Heart left ventricle (tissue), 16 donors: ENCODE measurements around the gene APOE. TPM values are rescaled to one million over a fixed set of nuclear protein-coding genes. Genes with fewer than 3 reads are reported as not detected.
"Not testable (repeated sequence)": the region's sequence is repeated elsewhere in the genome, so short reads cannot be mapped to it uniquely, and the experiment has no call there.

Experiments used
- ATAC-seq, 4 donors: fragments of 200-7000 bp; cut with Tn5 transposase; one replicate each; pipeline ENCODE4 v1.9.1; 2020 to 2022; ENCODE audit warnings: moderate library complexity in 4 of 4, mild to moderate bottlenecking in 3 of 4, moderate number of reproducible peaks in 1 of 4
- DNase-seq, 5 donors: peaks; one replicate each; pipeline ENCODE4 v3.0.0-alpha.2; 2020
- H3K27ac ChIP-seq, 12 donors: fragments of 200-600 bp; sonication (generic) in 4 of 12; one replicate each; pipeline versions ENCODE4 v1.5.0 to v1.8.0; 2016 to 2022; ENCODE audit warnings: mild to moderate bottlenecking in 2 of 12
- H3K27me3 ChIP-seq, 9 donors: fragments of 200-600 bp; sonication (generic) in 2 of 9; one replicate each; pipeline versions ENCODE4 v1.5.1 to v1.8.0; 2016 to 2022; ENCODE audit warnings: mild to moderate bottlenecking in 3 of 9
- H3K36me3 ChIP-seq, 9 donors: fragments of 200-600 bp; sonication (generic) in 2 of 9; one replicate each; pipeline versions ENCODE4 v1.5.0 to v1.8.0; 2018 to 2022; ENCODE audit warnings: mild to moderate bottlenecking in 2 of 9
- H3K4me1 ChIP-seq, 12 donors: fragments of 200-600 bp; sonication (generic) in 4 of 12; one replicate each; pipeline versions ENCODE4 v1.5.0 to v1.8.0; 2016 to 2022; ENCODE audit warnings: mild to moderate bottlenecking in 3 of 12
- H3K4me3 ChIP-seq, 12 donors: fragments of 200-600 bp; sonication (generic) in 4 of 12; one replicate each; pipeline versions ENCODE4 v1.5.0 to v1.8.0; 2017 to 2022; ENCODE audit warnings: mild to moderate bottlenecking in 9 of 12, moderate library complexity in 4 of 12
- H3K9me3 ChIP-seq, 12 donors: fragments of 200-600 bp; sonication (generic) in 4 of 12; one replicate each; pipeline versions ENCODE4 v1.5.0 to v1.8.0; 2016 to 2022; ENCODE audit warnings: mild to moderate bottlenecking in 1 of 12
- POLR2A ChIP-seq, 2 donors: fragments of 450-650 bp; IDR thresholded peaks; one replicate each; pipeline ENCODE4 v1.6.1; 2017; ENCODE audit warnings: antibody characterized with exemption in 2 of 2, mild to moderate bottlenecking in 2 of 2, moderate library complexity in 2 of 2
- WGBS, 4 donors: extraction: QIAGEN DNeasy Blood & Tissue Kit in 2 of 4; methylation state at CpG; one replicate each; pipeline versions ENCODE4 v1.1.5 to v1.1.7; 2013 to 2018; 5-methylcytosine and 5-hydroxymethylcytosine counted together
- intact Hi-C, 10 donors: fragments of 100-400 bp; cut with DNase I; formaldehyde crosslinking; loops; one replicate each; pipeline versions ENCODE4 v1.11.1 to v1.14.2; 2022
- polyA plus RNA-seq, 2 donors: library from polyadenylated mRNA; stranded (reverse); fragments of 200-250 nt; gene quantifications; one replicate each; pipeline ENCODE4 v1.2.3, GENCODE V29; 2013
- total RNA-seq, 9 donors: library from RNA; depleted of rRNA in 2 of 9; stranded (reverse); fragments of >200 nt in 2 of 9; fragmentation: NEBNext Ultra II Directional in 3 of 9; extraction: Animal tissue kit (Norgen Biotek cat#: 25700) in 3 of 9; gene quantifications; one replicate each; pipeline versions ENCODE4 v1.1.0 to v1.2.4, GENCODE V29; 2016 to 2023
- TF ChIP-seq, protein P1 (sequence below), 12 donors: fragments of 200-600 bp; sonication (generic) in 4 of 12; IDR thresholded peaks; one replicate each; pipeline versions ENCODE4 v1.5.0 to v1.8.0; 2018 to 2022; ENCODE audit warnings: antibody characterized with exemption in 12 of 12, mild to moderate bottlenecking in 5 of 12
- donor health status: ischemic (EF 13 %, LVEDD 7.1; RV severe dilation, severe dysfunction).
- donor health status: healthy with polysubstance abuse.
- donor health status: DM: no; HTN: yes; CAD: no.
- donor health status: DM: no; HTN: no; CAD: no.
- donor health status: ischemic (EF 25% LVEDD 6.9; RV normal size, moderate dysfunction).
- donor health status: ischemic (EF 25% LVEDD 5.7; RV mildly dilated, moderate dysfunction).
- donor health status: healthy.
- donor health status: DM: yes; HTN: yes; CAD: no.
- donor health status: ischemic (EF 35%, LVEDD 5.7; RV mildly dilated, moderate dysfunction).
- donor health status: nonischemic (EF 11% LVEDD 7.7; RV severe dilation, severe dysfunction).
- donor health status: DM: yes; HTN: yes; CAD: no.
- donor health status: PGD.
- donor health status: ischemic (EF 29% LVEDD 5.4; RV normal size, mild dysfunction).
- donor health status: nonischemic (EF 23%, LVEDD 6.1; RV moderate dilation, normal function).

APOE gene
- total and polyA plus RNA-seq, 11 donors, result 4.1 to 149 (median 33.2) TPM

DNA sequence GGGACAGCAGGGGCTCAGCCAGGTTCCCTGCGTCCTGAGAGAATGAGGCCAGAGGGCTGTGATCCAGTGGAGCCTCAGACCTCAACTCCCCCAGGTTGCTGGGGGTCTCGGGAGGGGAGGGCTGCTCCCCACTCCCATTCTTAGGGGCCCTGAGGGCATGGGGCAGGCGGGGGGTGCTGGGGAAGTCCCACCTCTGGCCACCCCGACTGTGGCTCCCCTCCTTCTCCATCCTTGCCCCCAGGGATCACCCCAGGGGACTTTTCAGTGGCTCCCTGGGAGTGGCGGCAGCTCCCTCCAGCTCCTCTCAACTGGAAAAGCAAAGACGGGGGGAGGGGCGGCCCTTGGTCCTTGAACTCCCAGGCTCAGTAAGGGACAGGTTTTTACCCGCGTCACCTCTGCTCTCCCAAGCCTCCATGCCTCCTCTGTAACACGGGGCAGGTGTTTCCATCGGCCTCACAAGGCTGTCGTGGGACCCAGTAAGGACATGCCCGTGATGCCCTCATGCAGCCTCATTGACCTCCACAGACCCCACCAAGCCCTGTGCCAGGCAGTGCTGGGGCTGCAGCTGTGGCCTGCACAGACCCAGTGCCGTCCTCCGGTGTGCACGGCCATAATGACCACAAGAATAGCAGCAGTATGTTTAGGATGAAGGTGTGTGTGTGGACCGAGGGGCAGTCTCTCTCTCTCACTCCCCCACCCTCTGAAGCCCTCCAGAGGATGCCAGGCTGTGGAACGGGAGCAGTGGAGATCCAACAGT lies 26.1 kb upstream of the APOE start:
- no peaks in the 10 kb centered on the region for H3K9me3 ChIP-seq
- TF ChIP-seq, protein P1, sequence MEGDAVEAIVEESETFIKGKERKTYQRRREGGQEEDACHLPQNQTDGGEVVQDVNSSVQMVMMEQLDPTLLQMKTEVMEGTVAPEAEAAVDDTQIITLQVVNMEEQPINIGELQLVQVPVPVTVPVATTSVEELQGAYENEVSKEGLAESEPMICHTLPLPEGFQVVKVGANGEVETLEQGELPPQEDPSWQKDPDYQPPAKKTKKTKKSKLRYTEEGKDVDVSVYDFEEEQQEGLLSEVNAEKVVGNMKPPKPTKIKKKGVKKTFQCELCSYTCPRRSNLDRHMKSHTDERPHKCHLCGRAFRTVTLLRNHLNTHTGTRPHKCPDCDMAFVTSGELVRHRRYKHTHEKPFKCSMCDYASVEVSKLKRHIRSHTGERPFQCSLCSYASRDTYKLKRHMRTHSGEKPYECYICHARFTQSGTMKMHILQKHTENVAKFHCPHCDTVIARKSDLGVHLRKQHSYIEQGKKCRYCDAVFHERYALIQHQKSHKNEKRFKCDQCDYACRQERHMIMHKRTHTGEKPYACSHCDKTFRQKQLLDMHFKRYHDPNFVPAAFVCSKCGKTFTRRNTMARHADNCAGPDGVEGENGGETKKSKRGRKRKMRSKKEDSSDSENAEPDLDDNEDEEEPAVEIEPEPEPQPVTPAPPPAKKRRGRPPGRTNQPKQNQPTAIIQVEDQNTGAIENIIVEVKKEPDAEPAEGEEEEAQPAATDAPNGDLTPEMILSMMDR (IDR thresholded peaks at IDR 0.05), result no peak
- no peak for ATAC-seq
- peak in 2 of 5 donors; percentile 19 to 36 for DNase-seq
- H3K27me3 ChIP-seq, result no peaks in the 10 kb centered on the region
- intact Hi-C loops, result no loop called here
- peaks cover 0 to 74% (median 59%) of the 10 kb centered on the region in 9 donors for H3K36me3 ChIP-seq
- WGBS, 4 donors, result 74 to 83% (median 77%) methylated on average over 17 to 18 of the region's 18 CpGs
- H3K27ac ChIP-seq, result no peak overlapping the region
- H3K4me1 ChIP-seq, result peaks cover 0 to 21% (median 8%) of the 10 kb centered on the region in 12 donors
- H3K4me3 ChIP-seq, result no peak overlapping the region

DNA sequence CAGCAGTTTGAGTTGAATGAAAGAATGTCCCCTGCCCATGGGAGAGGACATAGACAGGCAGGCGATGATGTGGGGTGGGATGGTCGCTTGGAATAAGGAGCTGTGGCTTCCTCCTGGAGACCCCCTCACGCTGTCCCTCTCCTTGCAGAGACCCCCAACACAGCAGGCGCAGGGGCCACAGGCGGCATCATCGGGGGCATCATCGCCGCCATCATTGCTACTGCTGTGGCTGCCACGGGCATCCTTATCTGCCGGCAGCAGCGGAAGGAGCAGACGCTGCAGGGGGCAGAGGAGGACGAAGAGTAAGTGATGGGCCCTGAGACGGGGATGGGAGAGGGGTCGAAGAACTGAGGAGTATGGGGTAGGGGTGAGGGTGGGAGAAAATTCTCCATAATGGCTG lies 23.5 kb upstream of the APOE start:
- Histone ChIP-seq H3K27me3 (no peaks in the 10 kb centered on the region), H3K27ac (no peak overlapping the region), H3K9me3 (no peaks in the 10 kb centered on the region), H3K4me1 (peaks cover 0 to 5% (median 0%) of the 10 kb centered on the region in 12 donors), H3K36me3 (peaks cover 0 to 70% (median 52%) of the 10 kb centered on the region in 9 donors), H3K4me3 (no peak overlapping the region)
- ATAC-seq (no peak), DNase-seq (peak in 2 of 5 donors; percentile 13 to 32)
- no peak for TF ChIP-seq POLR2A (IDR thresholded peaks at IDR 0.05)
- TF ChIP-seq, protein P1 (IDR thresholded peaks at IDR 0.05), result no peak
- intact Hi-C loops, result no loop called here
- 89 to 94% (median 91%) methylated on average over 15 of the region's 15 CpGs for WGBS, 4 donors

DNA sequence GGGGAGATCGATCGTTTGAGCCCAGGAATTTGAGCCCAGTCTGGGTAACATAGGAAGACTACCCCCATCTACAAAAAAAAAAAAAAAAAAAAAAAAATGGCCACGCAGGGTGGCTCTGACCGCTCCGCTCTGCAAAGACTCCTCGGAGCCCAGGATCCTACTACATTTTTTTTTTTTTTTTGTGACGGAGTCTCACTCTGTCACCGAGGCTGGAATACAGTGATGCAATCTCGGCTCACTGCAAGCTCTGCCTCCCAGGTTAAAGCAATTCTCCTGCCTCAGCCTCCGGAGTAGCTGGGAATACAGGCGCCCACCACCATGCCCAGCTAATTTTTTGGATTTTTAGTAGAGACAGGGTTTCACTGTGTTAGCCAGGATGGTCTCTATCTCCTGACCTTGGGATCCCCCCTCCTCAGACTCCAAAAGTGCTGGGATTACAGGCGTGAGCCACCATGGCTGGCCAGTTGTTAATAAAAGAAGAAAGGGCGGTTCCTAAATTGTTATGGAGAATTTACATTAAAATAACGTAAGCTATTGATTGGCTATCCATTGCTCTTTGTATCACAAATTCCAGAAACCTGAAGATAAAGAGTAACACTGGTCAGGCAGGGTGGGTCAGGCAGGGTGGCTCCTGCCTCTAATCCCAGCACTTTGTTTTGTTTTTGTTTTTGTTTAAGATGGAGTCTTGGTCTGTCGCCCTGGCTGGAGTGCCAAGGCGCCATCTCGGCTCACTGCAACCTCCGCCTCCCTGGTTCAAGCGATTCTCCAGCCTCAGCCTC lies 22.8 kb upstream of the APOE start:
- intact Hi-C loops, H3K27me3 ChIP-seq, ATAC-seq, H3K9me3 ChIP-seq, H3K27ac ChIP-seq, H3K4me1 ChIP-seq, H3K4me3 ChIP-seq: not testable (repeated sequence)
- peak in 1 of 5 donors; percentile 5 for DNase-seq
- WGBS, 4 donors, result 92 to 93% (median 92%) methylated on average over 19 of the region's 19 CpGs
- peaks cover 0 to 70% (median 52%) of the 10 kb centered on the region in 9 donors for H3K36me3 ChIP-seq

DNA sequence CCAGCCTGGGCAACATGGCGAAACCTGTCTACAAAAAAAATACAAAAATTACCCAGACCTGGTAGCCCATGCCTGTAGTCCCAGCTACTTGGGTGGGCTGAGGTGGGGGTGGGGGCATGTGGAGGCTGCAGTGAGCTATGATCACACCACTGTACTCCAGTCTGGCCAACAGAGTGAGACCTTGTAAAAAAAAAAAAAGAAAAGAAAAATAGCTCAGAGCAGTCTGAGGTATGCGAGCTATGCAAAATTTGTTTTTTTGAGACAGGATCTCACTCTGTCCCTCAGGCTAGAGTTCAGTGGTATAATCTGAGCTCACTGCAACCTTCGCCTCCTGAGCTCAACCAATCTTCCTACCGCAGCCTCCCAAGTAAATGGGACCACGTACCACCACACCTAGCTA lies 21.7 kb upstream of the APOE start:
- intact Hi-C loops, result no loop called here
- Histone ChIP-seq H3K27me3 (no peaks in the 10 kb centered on the region), H3K4me3 (no peak overlapping the region), H3K4me1 (peaks cover 0 to 5% (median 0%) of the 10 kb centered on the region in 12 donors), H3K36me3 (peaks cover 0 to 68% (median 50%) of the 10 kb centered on the region in 9 donors), H3K27ac (no peak overlapping the region), H3K9me3 (no peaks in the 10 kb centered on the region)
- ATAC-seq (no peak), DNase-seq (no peak)
- no peak for TF ChIP-seq POLR2A (IDR thresholded peaks at IDR 0.05)
- TF ChIP-seq, protein P1 (IDR thresholded peaks at IDR 0.05), result no peak
- WGBS, 4 donors, result 94 to 96% (median 95%) methylated on average over 5 of the region's 5 CpGs
